K562 (cell line): ENCODE data around the gene OR4F15. TPM values are rescaled to one million over a fixed set of nuclear protein-coding genes. Genes with fewer than 3 reads are reported as not detected.

Source experiments
- ATAC-seq: fragments of 200-7000 bp; cut with Tn5 transposase; 3 replicates; pipeline ENCODE4 v1.9.1; 2020; ENCODE audit warnings: moderate library complexity
- BruUV-seq: library from RNA; stranded (reverse); fragments of 400-500 nt; replicated peaks from 2 replicates; lab custom pipeline; 2021; lab: Mats Ljungman, UMichigan
- CTCF ChIA-PET: fragments of 300-600 bp; formaldehyde crosslinking; extraction: SDS; loops from one replicate; lab custom pipeline; 2021; ENCODE audit warnings: low intra/inter-chr PET ratio; lab: Yijun Ruan, JAX
- POLR2A ChIA-PET: fragments of 300-600, 350-650 bp; sonication (Branson Sonifier 250); formaldehyde crosslinking; extraction: SDS; loops from one replicate; lab custom pipeline; 2021; ENCODE audit warnings: antibody characterized with exemption, inconsistent platforms; lab: Yijun Ruan, JAX
- DNase-seq, 4 experiments: peaks; one replicate each; pipeline versions ENCODE4 v3.0.0 to v3.0.0-alpha.2; 2011 to 2018; ENCODE audit warnings: low spot score in 3 of 4, mixed read lengths in 3 of 4; ENCODE audit errors: extremely low read depth in 1 of 4
- FAIRE-seq: peaks from 2 replicates; lab custom pipeline; 2011; peaks lifted over from hg19 to GRCh38; lab: Jason Lieb, UNC
- H2AFZ ChIP-seq: 2 replicates; pipeline ENCODE4 v1.6.0; 2011; ENCODE audit warnings: low read depth, low read length, control low read depth, inconsistent platforms
- H3K27ac ChIP-seq: fragments of 200-600 bp; 3 replicates; pipeline ENCODE4 v1.8.0; 2011; ENCODE audit warnings: low read depth, mild to moderate bottlenecking, control low read depth, inconsistent platforms, low read length, moderate library complexity, mixed read lengths; ENCODE audit errors: extremely low read depth
- H3K27me3 ChIP-seq, 2 experiments: fragments of 300-600 bp in 1 of 2; 2 replicates in 1 of 2; 3 replicates in 1 of 2; pipeline versions ENCODE4 v1.6.0 to v1.8.0; 2011; ENCODE audit warnings: inconsistent platforms in 2 of 2, low read length in 2 of 2, mild to moderate bottlenecking in 1 of 2, mixed read lengths in 1 of 2, moderate library complexity in 1 of 2; ENCODE audit not compliant: control insufficient read depth in 2 of 2, insufficient read depth in 2 of 2
- H3K36me3 ChIP-seq: fragments of 300-600 bp; 3 replicates; pipeline ENCODE4 v1.8.0; 2011; ENCODE audit warnings: mild to moderate bottlenecking, low read length, inconsistent platforms; ENCODE audit not compliant: control insufficient read depth, insufficient read depth
- H3K4me1 ChIP-seq, 2 experiments: fragments of 200-600 bp in 1 of 2; replicated peaks in 1 of 2; 2 replicates in 1 of 2; 3 replicates in 1 of 2; pipeline versions ENCODE4 v1.5.1 to v1.8.0; 2011; ENCODE audit warnings: inconsistent platforms in 2 of 2, low read length in 2 of 2, mild to moderate bottlenecking in 1 of 2, mixed read lengths in 1 of 2, moderate library complexity in 1 of 2; ENCODE audit not compliant: control insufficient read depth in 2 of 2, insufficient read depth in 2 of 2
- H3K4me2 ChIP-seq: 2 replicates; pipeline ENCODE4 v1.6.1; 2011; ENCODE audit warnings: low read length, control low read depth, inconsistent platforms, mixed read lengths; ENCODE audit not compliant: insufficient read depth
- H3K4me3 ChIP-seq: fragments of 200-600 bp; sonication (generic), shearing (Covaris generic); 2 replicates; pipeline ENCODE4 v1.5.1; 2016; ENCODE audit warnings: control low read depth, inconsistent platforms
- H3K79me2 ChIP-seq: fragments of 200-600 bp; 3 replicates; pipeline ENCODE4 v1.8.0; 2011; ENCODE audit warnings: low read length, inconsistent platforms; ENCODE audit not compliant: control insufficient read depth, insufficient read depth
- H3K9ac ChIP-seq, 2 experiments: 2 replicates each; pipeline versions ENCODE4 v1.6.0 to v1.6.1; 2011; ENCODE audit warnings: low read depth in 2 of 2, low read length in 2 of 2, control low read depth in 1 of 2, inconsistent platforms in 1 of 2, mild to moderate bottlenecking in 1 of 2, mixed read lengths in 1 of 2; ENCODE audit not compliant: insufficient read depth in 1 of 2
- H3K9me1 ChIP-seq: one replicate; pipeline ENCODE4 v1.6.0; 2011; ENCODE audit warnings: inconsistent platforms, mild to moderate bottlenecking, low read length, moderate library complexity; ENCODE audit not compliant: control insufficient read depth, insufficient read depth
- H3K9me3 ChIP-seq: replicated peaks from 2 replicates; pipeline ENCODE4 v1.5.1; 2011; ENCODE audit warnings: low read depth, low read length, inconsistent platforms; ENCODE audit not compliant: control insufficient read depth, insufficient read depth
- H4K20me1 ChIP-seq: replicated peaks from 2 replicates; pipeline ENCODE4 v1.6.1; 2011; ENCODE audit warnings: low read length, inconsistent platforms, mixed read lengths; ENCODE audit not compliant: control insufficient read depth, insufficient read depth
- CTCF ChIP-seq, 3 experiments: IDR thresholded peaks in 2 of 3; conservative IDR thresholded peaks in 1 of 3; 2 replicates each; pipeline ENCODE4 v1.5.1; 2011 to 2012; ENCODE audit warnings: low read length in 3 of 3, mild to moderate bottlenecking in 3 of 3, control low read depth in 2 of 3, improper control_type of control experiment in 1 of 3, inconsistent platforms in 1 of 3, low read depth in 1 of 3, mixed read lengths in 1 of 3, moderate library complexity in 1 of 3; ENCODE audit not compliant: insufficient read depth in 2 of 3
- HMGXB4 ChIP-seq: sonication (generic); formaldehyde crosslinking; IDR thresholded peaks from 2 replicates; pipeline ENCODE4 v1.8.1; 2023; ENCODE audit warnings: mild to moderate bottlenecking, missing genetic modification reagents
- RAD21 ChIP-seq, 2 experiments: fragments of 250-450 bp in 1 of 2; fragments of 450-650 bp in 1 of 2; sonication (Bioruptor Pico) in 1 of 2; formaldehyde crosslinking in 1 of 2; IDR thresholded peaks in 1 of 2; conservative IDR thresholded peaks in 1 of 2; 2 replicates each; pipeline versions ENCODE4 v1.4.0 to v1.8.0; 2020 to 2022; ENCODE audit warnings: mild to moderate bottlenecking in 2 of 2, moderate library complexity in 1 of 2
- REST ChIP-seq, 2 experiments: fragments of 450-650 bp; formaldehyde crosslinking in 1 of 2; IDR thresholded peaks; 2 replicates each; pipeline versions ENCODE4 v1.4.0 to v1.6.1; 2014 to 2020; ENCODE audit warnings: mild to moderate bottlenecking in 2 of 2, borderline replicate concordance in 1 of 2, low read depth in 1 of 2
- SMC3 ChIP-seq: conservative IDR thresholded peaks from 2 replicates; pipeline ENCODE4 v1.6.1; 2011; ENCODE audit warnings: low read depth, low read length, improper control_type of control experiment; ENCODE audit not compliant: insufficient read depth
- WGBS: fragments of 100-300 bp; shearing (Covaris generic); methylation state at CpG from one replicate; pipeline ENCODE4 v1.1.6; 2016; ENCODE audit warnings: low coverage, mixed read lengths; ENCODE audit not compliant: insufficient coverage; ENCODE audit errors: missing lambda C conversion rate; 5-methylcytosine and 5-hydroxymethylcytosine counted together
- in situ Hi-C: fragments of 300-500 bp; cut with MboI; formaldehyde crosslinking; loops from 4 replicates; pipeline ENCODE4 v1.15.0; 2018; ENCODE audit warnings: inconsistent platforms, mixed read lengths
- intact Hi-C: fragments of 100-400 bp; cut with micrococcal nuclease; formaldehyde crosslinking; loops from 2 replicates; pipeline ENCODE4 v1.14.2; 2022
- polyA plus RNA-seq, 8 experiments: library from polyadenylated mRNA; depleted of rRNA in 4 of 8; stranded (reverse) in 5 of 8; unstranded in 3 of 8; fragments of >200 nt; fragmentation: Nextera tagmentation in 2 of 8; fragmentation: Illumina TruSeq in 1 of 8; extraction: Ambion mirVana in 2 of 8; extraction: Trizol in 1 of 8; gene quantifications; 2 replicates each; pipeline versions ENCODE4 v1.2.1 to v1.2.3, GENCODE V29; 2011 to 2014; ENCODE audit warnings: inconsistent platforms in 1 of 8, missing spikeins in 1 of 8
- total RNA-seq, 7 experiments: library from RNA; depleted of rRNA in 6 of 7; stranded (reverse); fragments of >200 nt in 6 of 7; fragmentation: Illumina TruSeq in 2 of 7; extraction: Trizol in 2 of 7; gene quantifications; 2 replicates each; pipeline versions ENCODE4 v1.2.1 to v1.2.3, GENCODE V29; 2011 to 2021; ENCODE audit warnings: low replicate concordance in 1 of 7

OR4F15 gene
- total and polyA plus RNA-seq, 9 of the 15 experiments (the other 6 are each of a cell fraction or from before 2014, with no cell fraction given): not detected

GRCh38 chr15:101773496-101774100, 38.4 kb upstream of the OR4F15 start:
- Histone ChIP-seq H4K20me1 (no peaks in the 10 kb centered on the region), H3K4me2 (no peak overlapping the region), H3K4me3 (no peak overlapping the region), H3K36me3 (no peaks in the 10 kb centered on the region), H3K27ac (no peak overlapping the region), H3K4me1 (0 out of 5 replicates have a peak, but pooled peaks cover 0 to 4% of the 10 kb centered on the region in 2 experiments), H3K9me1 (no peaks in the 10 kb centered on the region), H3K27me3 (peaks cover 12 to 49% of the 10 kb centered on the region in 2 experiments; a peak in 3 of 5 replicates), H3K9ac (peak overlapping the region in 1 of 2 experiments; percentile 58; a peak in 1 of 4 replicates), H3K79me2 (no peaks in the 10 kb centered on the region), H3K9me3 (no peaks in the 10 kb centered on the region), H2AFZ (no peak overlapping the region)
- ChIA-PET POLR2A (interaction anchor here (0.6 to 1.0 kb wide), 4 partner anchors 13 to 1136 kb away, joined by 3 read pairs; partner anchors contain the start of gene TARS3), CTCF (no interaction called here)
- peak; percentile 66 to 67 (median 66) for TF ChIP-seq CTCF (IDR thresholded peaks at IDR 0.05 in 2 of 3, conservative IDR thresholded peaks at IDR 0.05 in 1 of 3; ENCODE audit: insufficient read depth in 2 of 3, low read depth in 1 of 3, low read length in 3 of 3)
- peak; percentile 19; the same call in 1 of the 2 replicates for TF ChIP-seq REST (IDR thresholded peaks at IDR 0.05; ENCODE audit: borderline replicate concordance)
- no peak for TF ChIP-seq REST (CRISPR knock-in tag; IDR thresholded peaks at IDR 0.05; ENCODE audit: low read depth)
- TF ChIP-seq HMGXB4: no peak
- peak; percentile 35; the same call in 1 of the 2 replicates for TF ChIP-seq SMC3
- peak in 1 of 2 experiments; percentile 63; a peak in 2 of 4 replicates for TF ChIP-seq RAD21 (CRISPR knock-in tag; conservative IDR thresholded peaks at IDR 0.05 in 1 of 2, IDR thresholded peaks at IDR 0.05 in 1 of 2)
- ATAC-seq (no peak), FAIRE-seq (peak; percentile 66), DNase-seq (peak in 3 of 4 experiments; percentile 11 to 46 (median 23))
- intact Hi-C loops (loop anchor here (5.0 kb wide), 1 partner anchor 121 kb away; the partner anchor contains the start of gene TM2D3), in situ Hi-C loops (no loop called here)
- WGBS: 0% methylated on average over 4 of the region's 7 CpGs
- BruUV-seq: no TSS peak
